Suppressor macrophage treated with lipopolysaccharide for 1 hour (primary cell): ENCODE data around the gene EXOC6.

ENCODE experiments used
- DNase-seq, 3 donors: peaks; one replicate each; pipeline ENCODE4 v3.0.0-alpha.2; 2020 to 2022

Gene EXOC6

GRCh38 chr10:93067443-93068365 is 219.4 kb downstream of the EXOC6 start:
- no peak for DNase-seq

DNA sequence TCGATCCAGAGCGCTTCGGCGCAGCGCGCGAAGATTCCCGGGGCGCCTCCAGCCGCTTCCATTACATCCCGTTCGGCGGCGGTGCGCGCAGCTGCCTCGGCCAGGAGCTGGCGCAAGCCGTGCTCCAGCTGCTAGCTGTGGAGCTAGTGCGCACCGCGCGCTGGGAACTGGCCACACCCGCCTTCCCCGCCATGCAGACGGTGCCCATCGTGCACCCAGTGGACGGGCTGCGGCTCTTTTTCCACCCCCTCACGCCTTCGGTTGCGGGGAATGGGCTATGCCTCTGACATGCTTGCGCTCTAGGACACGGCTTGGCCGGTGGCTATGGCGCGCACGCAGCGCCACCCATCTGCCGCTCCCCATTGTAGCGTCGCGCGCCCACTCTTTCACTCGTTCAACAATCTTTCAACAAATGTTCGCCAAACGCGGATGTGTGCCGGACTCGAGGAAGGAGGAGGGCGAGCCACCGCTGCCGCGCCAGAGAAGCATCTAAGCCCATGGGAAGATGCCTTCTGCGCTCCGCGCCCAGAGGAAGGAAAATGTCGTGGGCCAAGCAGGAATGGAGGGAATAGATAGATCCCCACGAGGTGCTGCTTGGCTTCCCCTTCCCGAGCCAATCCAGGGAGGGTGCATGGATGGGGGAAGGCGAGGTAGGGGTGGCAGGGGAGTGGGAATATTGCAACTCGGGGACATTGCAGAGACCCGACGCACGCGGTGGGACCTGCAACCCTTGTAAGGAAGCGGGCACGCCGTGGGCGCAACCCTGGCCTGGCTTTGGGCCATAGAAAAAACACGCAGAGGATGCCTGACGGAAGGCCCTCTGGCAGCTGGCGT is 220.3 kb downstream of the EXOC6 start:
- no peak for DNase-seq

- DNase-seq = no peak
Measured at GRCh38 chr10:93069245-93069561, 220.9 kb downstream of the EXOC6 start.

GRCh38 chr10:93070378-93071176 is 222.3 kb downstream of the EXOC6 start:
- DNase-seq = no peak

DNA sequence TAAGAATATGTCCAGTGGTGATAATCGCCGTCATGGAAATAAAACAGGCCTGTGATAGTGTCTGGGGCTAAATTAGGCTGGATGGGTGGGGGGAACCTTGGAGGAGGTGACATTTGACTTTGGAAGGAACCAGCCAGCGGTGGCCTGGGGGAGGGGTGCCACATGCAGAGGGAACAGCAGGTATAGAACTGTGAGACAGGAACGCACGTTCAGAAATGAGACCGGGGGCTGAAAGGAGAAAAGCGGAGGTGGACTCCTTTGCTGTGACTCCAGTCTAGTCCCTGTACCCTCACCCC is 222.8 kb downstream of the EXOC6 start:
- DNase-seq = no peak

DNA sequence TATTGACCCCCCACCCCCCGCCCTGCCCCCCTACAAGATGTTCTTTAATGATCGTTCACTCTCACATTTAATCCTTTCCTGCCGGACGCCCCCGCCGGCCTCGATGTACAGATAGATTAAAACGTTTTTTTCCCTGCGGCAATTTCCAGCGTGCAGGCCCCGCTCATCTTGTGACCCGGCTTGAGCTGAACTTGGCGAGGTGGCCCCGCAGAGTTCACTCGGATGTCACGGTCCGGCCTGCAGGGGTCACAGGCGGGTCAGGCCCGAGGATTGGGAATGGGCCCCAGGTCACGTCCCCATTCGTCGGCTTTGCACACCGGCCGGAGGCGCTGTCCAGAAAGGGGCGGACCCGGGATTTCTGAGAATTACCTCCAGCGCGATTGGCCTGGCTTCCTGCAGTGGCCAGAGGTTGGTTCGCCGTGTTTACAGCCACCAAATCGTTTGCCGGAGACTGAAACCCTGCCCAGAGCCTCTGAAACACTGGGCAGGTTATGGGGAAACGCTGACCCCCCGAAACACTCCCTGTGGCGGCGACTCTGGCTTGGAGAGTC is 223.4 kb downstream of the EXOC6 start:
- DNase-seq = peak in 1 of 3 donors; percentile 40

GRCh38 chr10:93072225-93072712 is 223.9 kb downstream of the EXOC6 start:
- no peak for DNase-seq

GRCh38 chr10:93072713-93073538 is 224.6 kb downstream of the EXOC6 start:
- no peak for DNase-seq

DNA sequence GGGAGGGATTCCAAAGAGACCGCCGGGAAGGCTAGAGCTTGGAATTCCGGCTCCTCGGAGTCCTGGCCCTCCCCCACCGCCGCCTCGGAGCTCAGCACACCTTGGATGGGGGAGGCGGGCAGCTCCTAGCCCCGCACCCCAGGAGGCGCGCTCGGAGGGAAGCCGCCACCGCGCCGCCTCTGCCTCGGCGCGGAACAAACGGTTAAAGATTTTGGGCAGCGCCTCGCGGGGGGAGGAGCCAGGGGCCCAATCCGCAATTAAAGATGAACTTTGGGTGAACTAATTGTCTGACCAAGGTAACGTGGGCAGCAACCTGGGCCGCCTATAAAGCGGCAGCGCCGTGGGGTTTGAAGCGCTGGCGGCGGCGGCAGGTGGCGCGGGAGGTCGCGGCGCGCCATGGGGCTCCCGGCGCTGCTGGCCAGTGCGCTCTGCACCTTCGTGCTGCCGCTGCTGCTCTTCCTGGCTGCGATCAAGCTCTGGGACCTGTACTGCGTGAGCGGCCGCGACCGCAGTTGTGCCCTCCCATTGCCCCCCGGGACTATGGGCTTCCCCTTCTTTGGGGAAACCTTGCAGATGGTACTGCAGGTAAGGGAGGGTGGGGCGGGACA is 225.3 kb downstream of the EXOC6 start, which contains the start of gene CYP26A1:
CYP26A1 (plus strand) TSS at position 355 of the 608 bp plus-strand sequence; CDS start at position 397, 42 bp downstream.
- DNase-seq = peak in 1 of 3 donors; percentile 26

DNA sequence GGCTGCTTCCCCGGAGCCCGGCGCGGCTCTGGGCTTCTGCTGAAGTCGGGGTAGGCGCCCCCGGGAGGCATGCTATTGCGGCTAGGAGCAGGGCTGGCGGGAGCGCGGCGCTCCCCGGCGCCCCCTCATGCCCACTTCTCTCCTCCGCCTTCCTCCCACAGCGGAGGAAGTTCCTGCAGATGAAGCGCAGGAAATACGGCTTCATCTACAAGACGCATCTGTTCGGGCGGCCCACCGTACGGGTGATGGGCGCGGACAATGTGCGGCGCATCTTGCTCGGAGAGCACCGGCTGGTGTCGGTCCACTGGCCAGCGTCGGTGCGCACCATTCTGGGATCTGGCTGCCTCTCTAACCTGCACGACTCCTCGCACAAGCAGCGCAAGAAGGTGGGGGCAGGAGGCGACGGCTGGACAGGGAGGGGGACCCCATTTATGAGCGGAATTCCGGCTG is 225.9 kb downstream of the EXOC6 start:
- peak in 1 of 3 donors; percentile 41 for DNase-seq

- no peak for DNase-seq
Measured at GRCh38 chr10:93074597-93075368, 226.5 kb downstream of the EXOC6 start.

- DNase-seq = no peak
Measured at GRCh38 chr10:93075369-93076221, 227.3 kb downstream of the EXOC6 start.

GRCh38 chr10:93076871-93077270 is 228.6 kb downstream of the EXOC6 start:
- DNase-seq = no peak

GRCh38 chr10:93077860-93078337 is 229.6 kb downstream of the EXOC6 start:
- DNase-seq = no peak

GRCh38 chr10:93079663-93080349 is 231.5 kb downstream of the EXOC6 start:
- no peak for DNase-seq

DNA sequence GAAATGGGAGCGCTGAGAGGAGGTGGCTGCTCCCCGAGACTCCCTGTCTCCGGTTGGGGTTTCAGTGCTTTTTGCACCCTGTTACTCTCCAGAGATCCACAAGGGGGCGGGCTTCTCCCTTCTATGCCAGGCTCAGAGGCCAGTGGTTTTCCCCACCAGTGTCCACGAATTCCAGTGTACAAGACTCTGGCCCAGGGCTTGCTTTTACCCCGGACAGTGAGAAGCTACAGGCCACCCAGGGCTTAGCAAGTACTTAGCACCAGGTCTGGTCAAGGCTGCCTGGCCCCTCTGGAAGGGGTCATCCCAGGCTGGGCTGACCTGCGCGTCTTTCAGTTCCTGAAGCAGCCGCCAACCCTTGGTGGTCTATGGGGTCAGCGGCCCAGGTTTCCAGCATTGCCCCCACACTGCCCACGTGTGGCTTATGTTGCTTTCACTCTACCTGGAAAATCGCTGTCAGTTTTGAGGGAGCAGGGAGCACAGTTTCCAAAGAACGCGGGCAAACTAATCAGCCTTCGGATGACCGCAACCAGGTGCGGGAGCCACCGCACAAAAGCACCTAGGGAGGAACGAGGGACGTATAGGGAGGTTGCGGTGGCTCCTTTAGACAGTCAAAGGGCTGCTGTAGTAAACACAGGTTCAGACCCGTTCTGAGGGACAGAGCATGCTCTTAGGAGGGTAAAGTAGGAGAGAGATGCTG is 232.2 kb downstream of the EXOC6 start:
- DNase-seq = peak; percentile 68 to 83 (median 78)

GRCh38 chr10:93081318-93081717 is 233.0 kb downstream of the EXOC6 start:
- no peak for DNase-seq

- no peak for DNase-seq
Measured at GRCh38 chr10:93081834-93082233, 233.5 kb downstream of the EXOC6 start.
